ENCODE data around the gene NUDT16L1. TPM values are rescaled to one million over a fixed set of nuclear protein-coding genes. Genes with fewer than 3 reads are reported as not detected.

The NUDT16L1 gene
- 23.0 to 28.8 TPM (median 24.2 TPM) in 3 replicates for polyA plus RNA-seq
- polyA plus RNA-seq (2011; ENCODE audit: low read depth) = 3.0 TPM
- 20.0 and 39.0 TPM in 2 replicates for polyA plus RNA-seq (2011; cell fraction: cytosol; rRNA removed)
- polyA plus RNA-seq (2011; cell fraction: nucleus; rRNA removed) = 22.9 and 27.8 TPM in 2 replicates
- polyA plus RNA-seq (2012; ENCODE audit: low replicate concordance) = 13.2 and 26.4 TPM in 2 replicates
- polyA minus RNA-seq = 10.5 to 12.5 TPM (median 12.1 TPM) in 3 replicates
- 22.3 TPM for polyA minus RNA-seq (2011; cell fraction: cytosol; rRNA and poly(A)+ RNA removed)
- polyA minus RNA-seq (2011; cell fraction: nucleus; rRNA and poly(A)+ RNA removed) = 8.5 and 11.0 TPM in 2 replicates

DNA sequence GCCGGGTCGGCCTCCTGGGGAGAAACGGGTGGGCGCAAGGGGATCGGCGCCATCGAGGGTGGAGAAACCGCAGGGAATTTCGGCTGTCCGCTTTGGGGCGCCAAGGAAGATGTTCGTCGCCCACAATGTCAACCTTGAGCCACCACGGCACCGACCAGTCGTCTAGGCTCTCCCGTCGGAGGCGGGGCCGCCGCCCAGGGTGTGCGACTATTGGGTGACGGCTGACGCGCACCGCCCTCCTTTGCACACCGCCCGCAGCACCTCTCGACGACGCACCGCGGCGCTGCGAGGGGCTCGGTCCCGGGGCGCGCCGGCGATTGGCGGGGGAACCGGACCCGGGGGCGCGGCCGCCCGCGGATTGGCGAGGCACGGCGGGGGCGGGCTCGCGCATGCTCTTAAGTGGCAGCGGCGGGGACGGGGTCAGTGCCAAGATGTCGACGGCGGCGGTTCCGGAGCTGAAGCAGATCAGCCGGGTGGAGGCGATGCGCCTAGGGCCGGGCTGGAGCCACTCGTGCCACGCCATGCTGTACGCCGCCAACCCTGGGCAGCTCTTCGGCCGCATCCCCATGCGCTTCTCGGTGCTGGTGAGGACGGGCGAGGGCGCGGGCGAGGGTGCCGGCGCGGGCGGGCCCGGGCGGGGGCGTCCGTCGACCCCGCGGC is at the start of gene NUDT16L1:
Gene NUDT16L1, plus strand, starts transcription at position 267 of the 660 bp plus-strand sequence. Its CDS starts 165 bp downstream, at position 432.
- no peaks in the 10 kb centered on the region for H3K79me2 ChIP-seq (ENCODE audit: control insufficient read depth, insufficient read depth, low read length)
- dilution Hi-C loops (cut with MboI; ENCODE audit: extremely low pct_ligation_motif_present, low sequenced_read_pairs) = no loop called here
- H3K4me1 ChIP-seq (ENCODE audit: control insufficient read depth, extremely low read depth, insufficient read depth, low read length) = peaks cover 5% of the 10 kb centered on the region
- peak; percentile 80 for FAIRE-seq
- no peaks in the 10 kb centered on the region for H3K9me1 ChIP-seq (ENCODE audit: control insufficient read depth, extremely low read depth, insufficient read depth, low read length)
- no peaks in the 10 kb centered on the region for H3K9me3 ChIP-seq (ENCODE audit: control insufficient read depth, low read depth, low read length)
- peak within 1 kb of the TSS; percentile 76 to 81 (median 80) for H3K4me3 ChIP-seq (ENCODE audit: control insufficient read depth in 2 of 3, extremely low read depth in 1 of 3, insufficient read depth in 2 of 3, low read depth in 1 of 3, low read length in 3 of 3)
- peak within 1 kb of the TSS; percentile 79 for H3K4me2 ChIP-seq (ENCODE audit: control insufficient read depth, extremely low read depth, insufficient read depth, low read depth, low read length)
- H4K20me1 ChIP-seq (ENCODE audit: control insufficient read depth, extremely low read depth, insufficient read depth, low read length) = no peaks in the 10 kb centered on the region
- no peaks in the 10 kb centered on the region for H3K27me3 ChIP-seq (ENCODE audit: control insufficient read depth, extremely low read depth, insufficient read depth, low read length)
- H3K36me3 ChIP-seq (ENCODE audit: control insufficient read depth in 2 of 2, extremely low read depth in 1 of 2, insufficient read depth in 2 of 2, low read length in 2 of 2) = peaks cover 6 to 20% of the 10 kb centered on the region in 2 experiments
- peak; percentile 40 for DNase-seq (ENCODE audit: low read depth, low spot score)
- TF ChIP-seq, protein P1, sequence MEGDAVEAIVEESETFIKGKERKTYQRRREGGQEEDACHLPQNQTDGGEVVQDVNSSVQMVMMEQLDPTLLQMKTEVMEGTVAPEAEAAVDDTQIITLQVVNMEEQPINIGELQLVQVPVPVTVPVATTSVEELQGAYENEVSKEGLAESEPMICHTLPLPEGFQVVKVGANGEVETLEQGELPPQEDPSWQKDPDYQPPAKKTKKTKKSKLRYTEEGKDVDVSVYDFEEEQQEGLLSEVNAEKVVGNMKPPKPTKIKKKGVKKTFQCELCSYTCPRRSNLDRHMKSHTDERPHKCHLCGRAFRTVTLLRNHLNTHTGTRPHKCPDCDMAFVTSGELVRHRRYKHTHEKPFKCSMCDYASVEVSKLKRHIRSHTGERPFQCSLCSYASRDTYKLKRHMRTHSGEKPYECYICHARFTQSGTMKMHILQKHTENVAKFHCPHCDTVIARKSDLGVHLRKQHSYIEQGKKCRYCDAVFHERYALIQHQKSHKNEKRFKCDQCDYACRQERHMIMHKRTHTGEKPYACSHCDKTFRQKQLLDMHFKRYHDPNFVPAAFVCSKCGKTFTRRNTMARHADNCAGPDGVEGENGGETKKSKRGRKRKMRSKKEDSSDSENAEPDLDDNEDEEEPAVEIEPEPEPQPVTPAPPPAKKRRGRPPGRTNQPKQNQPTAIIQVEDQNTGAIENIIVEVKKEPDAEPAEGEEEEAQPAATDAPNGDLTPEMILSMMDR (optimal IDR thresholded peaks at IDR 0.05 in 1 of 3, IDR thresholded peaks at IDR 0.05 in 1 of 3, conservative IDR thresholded peaks at IDR 0.05 in 1 of 3; ENCODE audit: extremely low read depth in 1 of 3, insufficient read depth in 2 of 3, low read length in 3 of 3) = peak in 1 of 3 experiments; percentile 12
- no peak for TF ChIP-seq EZH2 (IDR thresholded peaks at IDR 0.05; ENCODE audit: low read length)
- peak within 1 kb of the TSS; percentile 77 for H3K9ac ChIP-seq (ENCODE audit: control insufficient read depth, extremely low read depth, insufficient read depth, low read length)
- peak within 1 kb of the TSS; percentile 40 for H3K27ac ChIP-seq (ENCODE audit: control insufficient read depth, insufficient read depth, low read length)
- peak within 1 kb of the TSS; percentile 56 for H2AFZ ChIP-seq (ENCODE audit: control insufficient read depth, low read length)

DNA sequence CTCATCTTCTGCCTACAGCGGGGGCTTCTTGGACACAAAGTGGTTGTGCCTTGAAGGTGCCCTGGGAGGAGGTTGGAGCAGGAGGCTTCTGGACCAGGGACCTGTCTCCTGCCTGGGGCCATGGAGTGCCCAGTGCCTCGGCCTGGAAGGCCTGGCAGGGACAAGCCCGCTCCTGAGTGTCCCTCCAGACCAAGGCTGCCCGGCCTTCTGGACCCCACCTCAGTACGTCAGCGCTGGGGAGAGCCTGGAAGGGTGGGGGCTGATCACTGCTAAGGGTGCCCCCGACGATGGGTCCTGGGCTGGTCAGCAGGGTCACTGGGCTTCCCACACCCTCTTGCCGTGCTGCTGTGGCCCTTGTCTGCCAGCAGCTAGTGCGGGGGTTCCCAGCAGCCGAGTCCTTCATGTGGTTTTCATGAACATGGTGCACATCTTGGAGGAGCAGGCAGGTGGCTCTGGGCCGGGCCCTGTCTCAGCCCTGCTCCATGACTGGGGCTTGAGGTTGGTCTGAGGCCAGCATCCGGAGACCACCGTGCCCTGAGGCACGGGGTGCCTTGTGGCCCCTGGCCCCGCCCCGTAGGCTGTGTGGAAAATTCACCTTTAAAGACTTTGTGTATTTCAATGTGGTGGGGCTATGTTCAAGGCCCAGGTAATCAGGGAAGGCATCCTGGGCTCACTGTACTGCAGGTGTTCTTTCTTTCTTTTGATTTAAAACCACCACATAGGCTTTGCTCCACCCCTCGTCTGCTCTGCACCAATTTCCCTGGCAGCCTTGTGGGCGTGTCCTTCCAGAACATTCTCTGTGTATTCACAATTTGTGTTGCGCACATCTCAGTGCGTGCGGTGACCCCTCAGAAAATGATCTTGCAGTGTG is 46.4 kb upstream of the NUDT16L1 start:
- H3K27me3 ChIP-seq (ENCODE audit: control insufficient read depth, extremely low read depth, insufficient read depth, low read length) = no peaks in the 10 kb centered on the region
- H3K79me2 ChIP-seq (ENCODE audit: control insufficient read depth, insufficient read depth, low read length) = peaks cover 46% of the 10 kb centered on the region
- H2AFZ ChIP-seq (ENCODE audit: control insufficient read depth, low read length) = no peak overlapping the region
- TF ChIP-seq EZH2 (IDR thresholded peaks at IDR 0.05; ENCODE audit: low read length) = no peak
- TF ChIP-seq, protein P1 (optimal IDR thresholded peaks at IDR 0.05 in 1 of 3, IDR thresholded peaks at IDR 0.05 in 1 of 3, conservative IDR thresholded peaks at IDR 0.05 in 1 of 3; ENCODE audit: extremely low read depth in 1 of 3, insufficient read depth in 2 of 3, low read length in 3 of 3) = no peak
- no peak overlapping the region for H3K4me3 ChIP-seq (ENCODE audit: control insufficient read depth in 2 of 3, extremely low read depth in 1 of 3, insufficient read depth in 2 of 3, low read depth in 1 of 3, low read length in 3 of 3)
- H4K20me1 ChIP-seq (ENCODE audit: control insufficient read depth, extremely low read depth, insufficient read depth, low read length) = no peaks in the 10 kb centered on the region
- peaks cover 0 to 22% of the 10 kb centered on the region in 2 experiments for H3K36me3 ChIP-seq (ENCODE audit: control insufficient read depth in 2 of 2, extremely low read depth in 1 of 2, insufficient read depth in 2 of 2, low read length in 2 of 2)
- no peaks in the 10 kb centered on the region for H3K4me1 ChIP-seq (ENCODE audit: control insufficient read depth, extremely low read depth, insufficient read depth, low read length)
- no peak overlapping the region for H3K9ac ChIP-seq (ENCODE audit: control insufficient read depth, extremely low read depth, insufficient read depth, low read length)
- no peaks in the 10 kb centered on the region for H3K9me3 ChIP-seq (ENCODE audit: control insufficient read depth, low read depth, low read length)
- no peak overlapping the region for H3K4me2 ChIP-seq (ENCODE audit: control insufficient read depth, extremely low read depth, insufficient read depth, low read depth, low read length)
- dilution Hi-C loops (cut with MboI; ENCODE audit: extremely low pct_ligation_motif_present, low sequenced_read_pairs) = no loop called here
- H3K9me1 ChIP-seq (ENCODE audit: control insufficient read depth, extremely low read depth, insufficient read depth, low read length) = no peaks in the 10 kb centered on the region
- DNase-seq (ENCODE audit: low read depth, low spot score) (no peak), FAIRE-seq (no peak)
- H3K27ac ChIP-seq (ENCODE audit: control insufficient read depth, insufficient read depth, low read length) = no peak overlapping the region
